ENCODE measurements around the gene UFD1. TPM values are rescaled to one million over a fixed set of nuclear protein-coding genes. Genes with fewer than 3 reads are reported as not detected.
A peak's percentile ranks its signal among the peaks of the same experiment; 100 is the strongest.

Gene UFD1
- total and polyA plus RNA-seq, 7 experiments from 2014 or later = 46.8 to 87.8 (median 71.8) TPM

GRCh38 chr22:19471572-19471971 is 7.4 kb downstream of the UFD1 start:
- Mint-ChIP-seq H3K4me3 (no peak overlapping the region), H3K36me3 (peaks cover 7 to 65% (median 20%) of the 10 kb centered on the region in 5 donors), H3K27ac (no peak overlapping the region), H3K9me3 (no peaks in the 10 kb centered on the region), H3K27me3 (no peaks in the 10 kb centered on the region), H3K4me1 (peaks cover 5 to 32% (median 18%) of the 10 kb centered on the region in 7 donors)
- H3K4me3 ChIP-seq (ENCODE audit: low read length) = no peak overlapping the region
- H3K36me3 ChIP-seq (ENCODE audit: control insufficient read depth in 2 of 3, insufficient read depth in 3 of 3, low read length in 3 of 3) = peaks cover 22 to 85% (median 51%) of the 10 kb centered on the region in 3 experiments
- ChIA-PET POLR2A (no interaction called here), CTCF (no interaction called here)
- DNase-seq (no peak), ATAC-seq (no peak)
- intact Hi-C loops (cut with micrococcal nuclease) = loop anchor here (10.0 kb wide), 3 partner anchors 177 to 517 kb away; partner anchors contain the start of genes CLTCL1 (in 1 of the 2) and SEPTIN5 (in 1 of the 2)
- no peak overlapping the region for H3K27ac ChIP-seq (ENCODE audit: low read depth, low read length)
- peaks cover 6 to 7% of the 10 kb centered on the region in 2 donors for H3K4me1 ChIP-seq (ENCODE audit: control insufficient read depth in 2 of 2, insufficient read depth in 2 of 2, low read length in 2 of 2)
- no peaks in the 10 kb centered on the region for H3K9me3 ChIP-seq (ENCODE audit: control insufficient read depth in 2 of 3, low read length in 3 of 3)
- H3K27me3 ChIP-seq (ENCODE audit: control insufficient read depth in 2 of 2, insufficient read depth in 2 of 2, low read length in 2 of 2) = no peaks in the 10 kb centered on the region

DNA sequence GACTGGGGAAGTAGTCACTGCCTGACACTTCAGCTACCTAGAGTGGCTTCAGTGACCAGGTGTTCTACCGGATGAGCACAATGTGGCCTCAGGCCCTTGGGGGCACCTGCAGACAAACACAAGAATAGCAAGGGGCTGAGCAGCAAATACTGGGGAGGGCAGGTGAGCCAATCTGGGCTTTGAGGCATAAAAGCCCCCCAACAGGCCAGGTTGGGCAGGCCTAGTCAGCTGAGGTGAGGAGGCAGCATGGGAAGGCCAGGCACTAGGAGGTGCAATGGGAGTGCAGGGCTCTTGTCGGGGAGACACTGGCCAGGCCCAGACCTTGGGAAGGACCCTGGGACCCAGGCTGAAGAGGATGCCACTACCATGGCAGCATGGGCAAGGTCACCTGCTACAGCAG is 9.0 kb downstream of the UFD1 start:
- intact Hi-C loops (cut with micrococcal nuclease) = loop anchor here (10.0 kb wide), 3 partner anchors 175 to 515 kb away; partner anchors contain the start of genes CLTCL1 (in 1 of the 2) and SEPTIN5 (in 1 of the 2)
- Mint-ChIP-seq H3K4me3 (no peak overlapping the region), H3K36me3 (peaks cover 12 to 71% (median 27%) of the 10 kb centered on the region in 5 donors), H3K4me1 (peaks cover 0 to 26% (median 6%) of the 10 kb centered on the region in 7 donors), H3K9me3 (no peaks in the 10 kb centered on the region), H3K27ac (no peak overlapping the region), H3K27me3 (no peaks in the 10 kb centered on the region)
- Histone ChIP-seq H3K4me1 (ENCODE audit: control insufficient read depth in 2 of 2, insufficient read depth in 2 of 2, low read length in 2 of 2) (no peaks in the 10 kb centered on the region), H3K36me3 (ENCODE audit: control insufficient read depth in 2 of 3, insufficient read depth in 3 of 3, low read length in 3 of 3) (peaks cover 34 to 97% (median 61%) of the 10 kb centered on the region in 3 experiments), H3K27ac (ENCODE audit: low read depth, low read length) (no peak overlapping the region), H3K4me3 (ENCODE audit: low read length) (no peak overlapping the region), H3K27me3 (ENCODE audit: control insufficient read depth in 2 of 2, insufficient read depth in 2 of 2, low read length in 2 of 2) (no peaks in the 10 kb centered on the region), H3K9me3 (ENCODE audit: control insufficient read depth in 2 of 3, low read length in 3 of 3) (no peaks in the 10 kb centered on the region)
- DNase-seq (no peak), ATAC-seq (no peak)
- ChIA-PET CTCF (no interaction called here), POLR2A (interaction anchor here (1.0 kb wide), 1 partner anchor 22 kb away, joined by 3 read pairs; the partner anchor contains the start of gene C22orf39)

DNA sequence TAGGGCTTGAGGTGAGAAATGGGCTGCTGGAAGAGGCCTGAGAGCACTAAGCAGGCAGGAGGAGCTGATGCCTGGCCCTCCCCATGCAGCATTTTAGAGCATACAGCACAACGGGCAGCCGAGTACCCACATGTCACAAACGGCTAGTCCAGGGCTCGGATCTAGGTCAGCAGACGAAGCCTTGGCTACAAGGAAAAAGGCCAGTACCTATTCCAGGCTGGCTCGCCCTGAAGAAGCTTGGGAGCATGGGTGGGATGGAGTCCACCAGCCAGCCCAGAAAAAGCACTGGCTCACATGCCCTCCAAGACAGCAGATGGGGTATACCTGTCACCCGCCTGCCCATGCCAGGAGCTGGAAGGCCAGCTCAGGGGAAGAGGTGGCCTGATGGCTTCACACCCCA is 9.6 kb downstream of the UFD1 start:
- Mint-ChIP-seq H3K4me3 (no peak overlapping the region), H3K4me1 (peaks cover 0 to 29% (median 5%) of the 10 kb centered on the region in 7 donors), H3K36me3 (peaks cover 13 to 77% (median 30%) of the 10 kb centered on the region in 5 donors), H3K27me3 (no peaks in the 10 kb centered on the region), H3K9me3 (no peaks in the 10 kb centered on the region), H3K27ac (no peak overlapping the region)
- CTCF ChIA-PET = no interaction called here
- H3K9me3 ChIP-seq (ENCODE audit: control insufficient read depth in 2 of 3, low read length in 3 of 3) = no peaks in the 10 kb centered on the region
- ATAC-seq (no peak), DNase-seq (no peak)
- no peak overlapping the region for H3K4me3 ChIP-seq (ENCODE audit: low read length)
- no peaks in the 10 kb centered on the region for H3K27me3 ChIP-seq (ENCODE audit: control insufficient read depth in 2 of 2, insufficient read depth in 2 of 2, low read length in 2 of 2)
- POLR2A ChIA-PET = interaction anchor here (1.0 to 1.3 kb wide), 2 partner anchors 10 to 22 kb away, joined by 3 read pairs; partner anchors contain the start of genes C22orf39, CDC45 and UFD1
- no peak overlapping the region for H3K27ac ChIP-seq (ENCODE audit: low read depth, low read length)
- H3K4me1 ChIP-seq (ENCODE audit: control insufficient read depth in 2 of 2, insufficient read depth in 2 of 2, low read length in 2 of 2) = no peaks in the 10 kb centered on the region
- intact Hi-C loops (cut with micrococcal nuclease) = no loop called here
- H3K36me3 ChIP-seq (ENCODE audit: control insufficient read depth in 2 of 3, insufficient read depth in 3 of 3, low read length in 3 of 3) = peaks cover 40 to 97% (median 66%) of the 10 kb centered on the region in 3 experiments

GRCh38 chr22:19467912-19468311 is 11.1 kb downstream of the UFD1 start:
- Mint-ChIP-seq H3K27me3 (no peaks in the 10 kb centered on the region), H3K9me3 (no peaks in the 10 kb centered on the region), H3K27ac (peak overlapping the region in 1 of 9 donors; percentile 14), H3K36me3 (peaks cover 13 to 82% (median 32%) of the 10 kb centered on the region in 5 donors), H3K4me1 (peaks cover 0 to 24% (median 5%) of the 10 kb centered on the region in 7 donors), H3K4me3 (no peak overlapping the region)
- intact Hi-C loops (cut with micrococcal nuclease) = no loop called here
- DNase-seq (no peak), ATAC-seq (no peak)
- POLR2A ChIA-PET = interaction anchor here (1.3 kb wide), 1 partner anchor 11 kb away, joined by 3 read pairs; the partner anchor contains the start of genes CDC45 and UFD1
- Histone ChIP-seq H3K27ac (ENCODE audit: low read depth, low read length) (no peak overlapping the region), H3K4me1 (ENCODE audit: control insufficient read depth in 2 of 2, insufficient read depth in 2 of 2, low read length in 2 of 2) (no peaks in the 10 kb centered on the region), H3K4me3 (ENCODE audit: low read length) (no peak overlapping the region), H3K27me3 (ENCODE audit: control insufficient read depth in 2 of 2, insufficient read depth in 2 of 2, low read length in 2 of 2) (no peaks in the 10 kb centered on the region), H3K36me3 (ENCODE audit: control insufficient read depth in 2 of 3, insufficient read depth in 3 of 3, low read length in 3 of 3) (peaks cover 36 to 98% (median 69%) of the 10 kb centered on the region in 3 experiments), H3K9me3 (ENCODE audit: control insufficient read depth in 2 of 3, low read length in 3 of 3) (no peaks in the 10 kb centered on the region)
- CTCF ChIA-PET = no interaction called here

DNA sequence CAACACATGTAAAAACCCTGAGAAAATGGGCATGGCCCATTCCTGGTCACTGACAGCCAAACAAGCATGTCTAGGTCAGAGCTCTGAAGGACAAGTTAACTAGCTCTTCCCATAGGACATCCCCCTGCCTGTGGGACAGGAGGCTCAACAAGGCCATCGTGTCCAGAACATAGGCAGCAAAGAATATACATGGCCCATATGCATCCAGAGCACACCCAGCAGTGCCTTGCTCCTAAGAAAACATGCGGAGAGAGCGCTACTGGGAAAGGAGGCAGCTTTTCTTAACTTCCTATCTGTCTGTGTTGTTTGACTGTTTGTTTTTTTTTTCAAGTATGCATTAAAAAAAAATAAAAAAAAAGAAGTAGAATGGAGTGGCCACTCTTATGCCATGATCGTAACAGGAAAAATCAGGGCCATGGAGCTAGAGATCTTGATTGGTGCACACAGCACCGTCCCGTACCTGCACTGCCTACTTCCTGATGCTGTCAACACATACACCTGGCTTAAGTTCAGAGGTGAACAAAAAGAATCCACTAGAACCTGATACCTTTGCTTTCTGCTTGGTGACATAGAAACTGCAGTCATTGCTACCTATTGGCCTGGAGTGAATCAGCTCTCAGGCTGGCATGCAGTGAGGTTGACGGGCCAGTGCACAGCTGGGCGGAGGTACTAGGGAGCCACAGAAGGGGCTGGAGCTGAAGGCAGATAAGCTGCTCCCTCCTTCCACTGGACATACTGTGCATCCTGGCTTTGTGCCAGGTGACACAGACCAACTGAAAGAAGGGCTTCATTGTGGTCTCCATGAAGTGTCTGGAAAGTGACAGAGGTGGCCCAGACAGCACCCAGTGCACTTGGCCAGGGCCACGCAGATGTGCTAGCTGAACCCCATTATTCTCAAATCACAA is 11.9 kb downstream of the UFD1 start:
- Mint-ChIP-seq H3K4me1 (peaks cover 0 to 24% (median 5%) of the 10 kb centered on the region in 7 donors), H3K36me3 (peaks cover 13 to 78% (median 31%) of the 10 kb centered on the region in 5 donors), H3K27me3 (no peaks in the 10 kb centered on the region), H3K9me3 (no peaks in the 10 kb centered on the region), H3K4me3 (no peak overlapping the region), H3K27ac (no peak overlapping the region)
- intact Hi-C loops (cut with micrococcal nuclease) = no loop called here
- POLR2A ChIA-PET = interaction anchor here (0.6 kb wide), 1 partner anchor 21 kb away, joined by 3 read pairs; no protein-coding TSS in a partner anchor
- Histone ChIP-seq H3K4me1 (ENCODE audit: control insufficient read depth in 2 of 2, insufficient read depth in 2 of 2, low read length in 2 of 2) (no peaks in the 10 kb centered on the region), H3K27me3 (ENCODE audit: control insufficient read depth in 2 of 2, insufficient read depth in 2 of 2, low read length in 2 of 2) (no peaks in the 10 kb centered on the region), H3K36me3 (ENCODE audit: control insufficient read depth in 2 of 3, insufficient read depth in 3 of 3, low read length in 3 of 3) (peaks cover 36 to 93% (median 64%) of the 10 kb centered on the region in 3 experiments), H3K9me3 (ENCODE audit: control insufficient read depth in 2 of 3, low read length in 3 of 3) (no peaks in the 10 kb centered on the region), H3K27ac (ENCODE audit: low read depth, low read length) (no peak overlapping the region), H3K4me3 (ENCODE audit: low read length) (no peak overlapping the region)
- DNase-seq (no peak), ATAC-seq (no peak)
- CTCF ChIA-PET = no interaction called here

DNA sequence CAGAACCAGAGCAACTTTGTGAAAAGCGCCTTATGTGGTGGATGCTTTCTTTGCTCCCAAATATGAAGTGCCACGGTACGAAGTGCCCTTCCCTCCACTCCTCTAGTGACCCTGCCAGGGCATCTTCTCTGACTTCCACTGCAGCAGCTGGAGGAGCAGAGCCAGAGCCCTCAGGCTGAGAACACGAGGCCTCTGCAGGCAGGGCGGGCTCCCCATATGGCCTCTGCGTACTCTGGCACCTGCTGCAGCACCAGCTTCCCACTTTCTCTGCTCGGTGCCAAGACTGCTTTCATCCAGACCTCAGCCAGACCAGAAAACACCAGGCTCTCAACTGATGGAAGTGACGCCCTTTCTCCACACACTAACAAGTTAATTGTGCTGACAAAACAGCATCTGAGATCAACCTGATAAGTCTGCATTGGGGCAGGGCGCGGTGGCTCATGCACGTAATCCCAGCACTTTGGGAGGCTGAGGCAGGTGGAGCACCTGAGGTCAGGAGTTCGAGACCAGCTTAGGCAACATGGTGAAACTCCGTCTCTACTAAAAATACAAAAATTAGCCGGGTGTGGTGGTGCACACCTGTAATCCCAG is 12.8 kb downstream of the UFD1 start:
- H3K27me3 ChIP-seq (ENCODE audit: control insufficient read depth in 2 of 2, insufficient read depth in 2 of 2, low read length in 2 of 2) = no peaks in the 10 kb centered on the region
- no peaks in the 10 kb centered on the region for H3K4me1 ChIP-seq (ENCODE audit: control insufficient read depth in 2 of 2, insufficient read depth in 2 of 2, low read length in 2 of 2)
- Mint-ChIP-seq H3K9me3 (no peaks in the 10 kb centered on the region), H3K27me3 (no peaks in the 10 kb centered on the region), H3K36me3 (peaks cover 13 to 75% (median 32%) of the 10 kb centered on the region in 5 donors), H3K27ac (peak overlapping the region in 1 of 9 donors; percentile 18), H3K4me3 (no peak overlapping the region), H3K4me1 (peaks cover 0 to 24% (median 0%) of the 10 kb centered on the region in 7 donors)
- POLR2A ChIA-PET = no interaction called here
- no peak overlapping the region for H3K4me3 ChIP-seq (ENCODE audit: low read length)
- ATAC-seq (no peak), DNase-seq (no peak)
- peaks cover 29 to 84% (median 55%) of the 10 kb centered on the region in 3 experiments for H3K36me3 ChIP-seq (ENCODE audit: control insufficient read depth in 2 of 3, insufficient read depth in 3 of 3, low read length in 3 of 3)
- intact Hi-C loops (cut with micrococcal nuclease) = no loop called here
- no peaks in the 10 kb centered on the region for H3K9me3 ChIP-seq (ENCODE audit: control insufficient read depth in 2 of 3, low read length in 3 of 3)
- CTCF ChIA-PET = no interaction called here
- no peak overlapping the region for H3K27ac ChIP-seq (ENCODE audit: low read depth, low read length)
